Panc1 (cell line): ENCODE data around the gene PGS1.

Experiments
- CTCF ChIP-seq: fragments of 450-650 bp; IDR thresholded peaks from 2 replicates; pipeline ENCODE4 v1.5.1; 2017; ENCODE audit warnings: mild to moderate bottlenecking
- POLR2AphosphoS5 ChIP-seq: IDR thresholded peaks from 2 replicates; pipeline ENCODE4 v1.6.1; 2012; ENCODE audit warnings: mild to moderate bottlenecking, low read depth, low read length, moderate library complexity
- SIN3A ChIP-seq: IDR thresholded peaks from 2 replicates; pipeline ENCODE4 v1.6.1; 2012; ENCODE audit warnings: low read depth, mild to moderate bottlenecking, low read length, moderate library complexity, borderline replicate concordance; ENCODE audit not compliant: insufficient read depth

- no peak for TF ChIP-seq CTCF
- no peak for TF ChIP-seq POLR2AphosphoS5
- no peak for TF ChIP-seq SIN3A
These were observed 18.2 kb downstream of the PGS1 start for GRCh38 chr17:78396441-78397337.
